AG08395 (cell line): ENCODE measurements around the gene AQR.
A peak's percentile ranks its signal among the peaks of the same experiment; 100 is the strongest.
"Not testable (repeated sequence)": the region's sequence is repeated elsewhere in the genome, so short reads cannot be mapped to it uniquely, and the experiment has no call there.

Experiments
- DNase-seq: peaks from one replicate; pipeline ENCODE4 v3.0.0; 2012; ENCODE audit warnings: mixed read lengths, low spot score

The AQR gene

DNA sequence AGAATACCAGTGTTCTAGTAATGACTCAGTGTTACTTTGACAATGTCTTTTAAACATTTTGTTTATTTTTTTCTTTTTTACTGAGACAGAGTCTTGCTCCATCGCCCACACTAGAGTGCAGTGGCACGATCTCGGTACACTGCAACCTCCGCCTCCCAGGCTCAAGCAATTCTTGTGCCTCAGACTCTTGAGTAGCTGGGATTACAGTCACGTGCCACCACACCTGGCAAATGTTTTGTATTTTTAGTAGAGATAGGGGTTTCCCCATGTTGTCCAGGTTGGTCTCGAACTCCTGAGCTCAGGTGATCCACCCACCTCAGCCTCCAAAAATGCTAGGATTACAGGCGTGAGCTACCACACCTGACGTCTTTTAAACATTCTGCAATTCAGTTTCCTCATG, 15.7 kb downstream of the AQR start:
- no peak for DNase-seq

DNA sequence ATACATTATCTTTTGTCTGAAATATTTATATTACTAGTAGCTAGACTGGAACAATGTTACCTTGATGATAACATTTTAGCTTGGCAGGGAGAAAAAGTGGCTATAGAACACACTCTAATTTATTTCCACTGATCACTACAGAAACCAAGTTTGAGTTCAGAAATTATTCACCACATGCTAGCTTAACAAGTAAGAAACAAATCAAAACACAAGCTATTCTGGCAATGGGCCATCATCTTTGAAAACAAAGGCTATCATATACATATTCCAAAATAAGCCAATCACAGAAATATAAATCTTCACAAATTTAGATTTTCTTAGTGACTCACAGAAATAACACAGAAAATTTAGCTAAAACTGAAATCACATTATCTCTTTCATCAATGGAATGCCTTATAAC, 17.1 kb downstream of the AQR start:
- DNase-seq: no peak

DNA sequence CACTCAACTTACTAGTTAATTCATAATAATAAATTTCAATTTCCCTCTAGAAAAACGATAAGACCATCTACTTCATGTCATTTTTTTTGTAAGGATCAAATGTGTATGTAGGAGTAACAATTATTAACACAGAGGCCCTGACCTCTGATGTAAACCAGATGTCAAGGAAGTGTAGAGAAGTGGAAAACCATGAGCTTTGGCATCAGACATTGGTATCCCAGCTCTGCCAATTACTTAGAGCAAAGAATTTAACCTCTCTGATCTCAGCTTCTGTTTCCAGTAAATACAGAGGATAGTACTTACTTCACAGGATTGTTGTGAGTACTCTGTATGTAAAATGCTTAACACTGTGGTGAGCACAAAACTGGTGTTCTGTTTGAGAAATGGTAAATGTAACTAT, 17.5 kb downstream of the AQR start:
- peak; percentile 60 for DNase-seq

DNA sequence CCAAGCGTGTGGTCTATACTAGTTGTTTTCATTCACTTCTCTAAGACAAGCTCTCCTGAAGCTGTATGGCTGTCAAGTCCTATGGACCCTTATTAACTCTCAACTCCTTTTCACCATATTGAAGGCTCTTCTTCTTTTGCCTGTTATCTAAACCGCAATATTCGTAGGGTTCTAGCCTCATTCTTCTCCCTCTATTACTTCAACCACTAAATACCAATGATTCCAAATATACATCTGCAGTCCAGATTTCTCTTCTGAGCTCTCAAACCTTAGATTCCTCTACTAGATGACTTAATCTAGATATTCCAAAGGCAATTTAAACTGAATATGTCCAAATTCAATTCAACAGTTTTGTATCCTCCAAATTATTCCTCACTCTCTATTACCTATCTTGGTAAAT, 24.6 kb downstream of the AQR start:
- DNase-seq: peak; percentile 33

DNA sequence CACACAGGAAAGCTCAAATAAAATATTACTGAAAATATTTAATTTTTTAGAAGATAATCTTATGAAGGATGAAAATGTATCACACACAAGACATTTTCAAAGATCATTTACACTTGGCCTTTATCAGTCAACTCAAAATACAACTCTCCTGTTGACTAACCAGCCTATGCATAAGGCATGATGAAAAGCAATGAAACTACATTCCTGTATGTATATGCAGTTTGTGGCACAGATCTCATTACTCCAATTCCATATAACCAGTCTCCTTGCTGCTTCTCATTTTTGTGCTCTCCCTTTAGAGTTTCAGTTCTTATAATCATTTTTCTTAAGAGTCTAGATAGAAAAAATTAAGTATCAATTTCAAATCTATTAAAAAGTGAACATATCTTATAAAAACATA, 25.8 kb downstream of the AQR start:
- DNase-seq: no peak

DNA sequence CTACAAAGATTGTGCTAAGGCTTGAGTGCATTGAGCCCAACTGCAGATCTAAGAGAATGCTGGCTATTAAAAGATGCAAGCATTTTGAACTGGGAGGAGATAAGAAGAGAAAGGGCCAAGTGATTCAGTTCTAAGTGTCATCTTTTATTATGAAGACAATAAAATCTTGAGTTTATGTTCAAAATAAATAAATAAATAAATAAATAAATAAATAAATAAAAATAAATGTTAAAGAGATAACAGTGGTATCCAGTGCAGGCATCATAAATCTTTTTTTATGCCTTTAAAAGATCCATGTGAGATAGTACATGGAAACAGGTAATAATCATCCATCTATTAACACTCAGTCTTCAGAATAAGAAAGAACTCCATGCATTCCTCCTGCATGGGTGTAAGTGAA, 26.3 kb downstream of the AQR start:
- not testable (repeated sequence) for DNase-seq

DNA sequence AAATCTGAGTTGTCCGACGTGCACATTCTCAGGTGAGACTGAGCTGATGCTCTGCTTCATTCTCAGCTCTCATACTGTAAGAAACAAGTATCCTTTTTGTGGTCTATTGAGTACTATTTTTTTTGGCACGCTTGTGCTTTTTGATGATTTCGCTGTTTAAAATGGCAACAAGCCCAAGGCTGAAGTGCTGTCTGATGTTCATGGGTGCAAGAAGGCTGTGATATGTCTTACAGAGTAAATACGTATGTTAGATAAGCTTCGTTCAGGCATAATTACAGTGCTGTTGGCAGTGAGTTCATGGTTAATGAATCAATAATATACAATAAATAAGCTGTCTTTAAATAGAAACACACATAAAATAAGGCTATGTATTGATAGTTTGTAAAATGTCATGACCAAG, 27.2 kb downstream of the AQR start:
- no peak for DNase-seq

- DNase-seq: no peak
Measured at GRCh38 chr15:34941831-34942230, 27.7 kb downstream of the AQR start.

GRCh38 chr15:34941185-34941698, 28.3 kb downstream of the AQR start:
- no peak for DNase-seq

DNA sequence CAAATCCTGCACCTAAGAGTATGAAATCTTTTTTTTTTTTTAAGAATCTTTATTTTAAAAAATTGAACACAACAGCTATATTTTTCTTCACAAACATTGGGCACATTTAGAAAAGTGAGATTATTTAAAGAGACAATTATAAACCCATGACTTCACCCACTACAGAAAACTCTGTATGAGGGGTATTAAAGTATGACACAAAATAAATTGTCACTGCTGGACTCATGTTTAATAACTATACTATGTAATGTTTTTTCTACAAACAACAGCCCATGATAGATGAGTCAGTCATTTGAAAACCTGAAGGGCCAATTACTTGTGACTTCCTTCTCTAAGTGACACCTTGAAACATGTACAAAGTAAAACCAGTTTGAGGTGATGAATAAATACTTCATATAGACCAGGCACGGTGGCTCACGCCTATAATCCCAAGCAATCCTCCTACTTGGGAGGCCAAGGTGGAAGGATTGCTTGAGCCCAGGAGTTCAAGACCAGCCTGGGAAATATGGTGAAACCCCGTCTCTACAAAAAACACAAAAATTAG, 36.0 kb downstream of the AQR start:
- no peak for DNase-seq

DNA sequence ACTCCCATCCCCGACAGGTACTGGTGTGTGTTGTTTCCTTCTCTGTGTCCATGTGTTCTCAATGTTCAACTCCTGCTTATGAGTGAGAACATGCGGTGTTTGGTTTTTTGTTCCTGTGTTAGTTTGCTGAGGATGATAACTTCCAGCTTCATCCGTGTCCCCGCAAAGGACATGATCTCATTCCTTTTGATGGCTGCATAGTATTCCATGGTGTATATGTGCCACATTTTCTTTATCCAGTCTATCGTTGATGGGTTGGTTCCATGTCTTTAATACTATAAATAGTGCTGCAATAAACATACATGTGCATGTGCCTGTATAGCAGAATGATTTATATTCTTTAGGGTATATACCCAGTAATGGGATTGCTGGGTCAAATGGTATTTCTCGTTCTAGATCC, 41.2 kb downstream of the AQR start:
- not testable (repeated sequence) for DNase-seq

DNA sequence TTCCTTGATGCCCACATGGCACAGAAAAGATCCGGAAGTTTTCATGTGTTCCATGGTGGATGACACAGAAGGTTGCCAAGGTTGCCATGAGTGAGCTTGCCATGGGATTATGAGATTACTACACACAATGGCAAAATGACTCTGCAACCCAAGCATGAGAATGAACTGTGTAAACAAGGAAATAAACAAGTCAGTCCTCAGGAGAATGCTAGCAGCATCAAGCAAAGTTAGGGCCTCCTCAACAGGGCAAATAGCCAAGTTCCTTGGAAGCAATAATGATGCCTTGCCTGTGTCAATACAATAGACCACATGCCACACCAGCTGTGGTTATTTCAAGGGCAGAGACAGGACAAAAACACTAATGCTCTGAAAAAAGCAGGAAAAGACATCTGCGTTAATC, 41.8 kb downstream of the AQR start:
- DNase-seq: no peak

- DNase-seq: no peak
Measured at GRCh38 chr15:34914317-34914716, 55.2 kb downstream of the AQR start.

DNA sequence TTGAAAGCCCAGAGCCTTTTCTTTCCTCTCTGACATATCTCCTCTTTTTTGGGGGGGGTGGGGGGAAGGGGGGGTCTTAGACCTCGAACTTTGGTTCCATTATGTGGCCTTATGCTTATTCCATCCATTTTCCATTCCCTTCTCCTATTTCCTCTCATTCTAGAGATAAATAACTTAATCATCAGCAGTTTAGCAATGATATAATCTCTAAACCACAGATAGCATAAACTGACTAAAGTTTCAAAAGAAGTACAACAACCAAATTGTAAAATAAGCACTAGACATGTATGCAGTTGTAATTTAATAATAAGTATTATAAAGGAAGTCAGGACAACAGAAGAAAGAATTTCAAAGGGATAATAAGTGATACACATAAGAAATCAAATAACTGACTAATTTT, 64.5 kb downstream of the AQR start:
- no peak for DNase-seq

DNA sequence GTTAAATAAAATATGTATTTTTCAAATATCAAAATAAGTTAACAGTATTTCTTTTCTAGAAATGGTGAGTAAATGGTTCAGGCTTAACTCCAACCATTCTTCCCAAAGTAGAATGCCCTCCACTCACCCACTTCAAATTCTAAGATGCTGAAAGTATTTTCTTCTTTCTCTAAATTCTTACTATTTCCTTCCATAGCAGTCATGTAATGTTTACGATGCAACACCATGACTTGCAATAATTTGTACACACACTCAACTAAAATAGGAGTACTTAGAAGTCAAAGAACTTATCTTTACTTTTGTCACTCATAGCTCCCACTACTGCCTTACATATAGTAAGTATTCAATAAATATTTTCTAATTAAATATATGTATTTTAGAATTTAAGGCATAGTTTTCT, 65.0 kb downstream of the AQR start:
- no peak for DNase-seq

GRCh38 chr15:34900748-34901147, 68.8 kb downstream of the AQR start:
- DNase-seq: no peak

DNA sequence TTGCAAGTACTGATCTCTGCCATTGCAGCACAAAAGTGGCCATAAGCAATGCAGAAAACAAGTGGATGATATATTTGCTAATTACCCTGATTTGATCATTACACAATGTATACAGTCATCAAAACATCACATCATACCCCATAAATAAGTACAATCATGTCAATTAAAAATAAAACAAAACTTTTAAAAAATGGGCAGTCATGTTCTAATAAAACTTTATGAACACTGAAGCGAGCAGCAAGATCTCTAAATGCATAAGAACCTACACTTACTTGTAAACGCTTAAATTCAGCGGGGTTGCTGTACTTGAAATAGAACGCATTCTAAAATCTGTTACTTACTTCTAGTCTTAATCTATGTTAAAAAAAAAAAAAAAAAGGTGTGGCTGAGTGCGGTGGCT, 73.4 kb downstream of the AQR start:
- no peak for DNase-seq

- DNase-seq: no peak
Measured at GRCh38 chr15:34893967-34894366, 75.6 kb downstream of the AQR start.

GRCh38 chr15:34892963-34893591, 76.5 kb downstream of the AQR start:
- no peak for DNase-seq

DNA sequence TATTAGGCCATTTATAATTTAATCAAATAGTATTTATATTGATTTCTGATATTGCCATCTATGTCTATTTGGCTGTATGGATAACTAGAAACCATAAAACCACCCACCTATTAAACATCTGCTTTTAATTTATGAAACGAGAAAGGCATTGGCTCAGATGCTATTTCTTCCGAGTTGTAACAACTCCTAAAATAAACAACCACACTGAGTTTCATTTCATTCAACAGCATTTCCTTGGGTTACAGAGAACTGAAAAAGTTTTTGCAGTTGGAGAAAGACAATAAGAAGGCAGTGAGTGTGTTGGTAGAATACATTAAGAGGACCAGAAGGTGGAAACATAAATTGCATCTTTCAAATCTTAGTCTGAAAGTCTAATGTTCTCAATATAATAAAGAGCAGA, 79.1 kb downstream of the AQR start:
- DNase-seq: peak; percentile 2

DNA sequence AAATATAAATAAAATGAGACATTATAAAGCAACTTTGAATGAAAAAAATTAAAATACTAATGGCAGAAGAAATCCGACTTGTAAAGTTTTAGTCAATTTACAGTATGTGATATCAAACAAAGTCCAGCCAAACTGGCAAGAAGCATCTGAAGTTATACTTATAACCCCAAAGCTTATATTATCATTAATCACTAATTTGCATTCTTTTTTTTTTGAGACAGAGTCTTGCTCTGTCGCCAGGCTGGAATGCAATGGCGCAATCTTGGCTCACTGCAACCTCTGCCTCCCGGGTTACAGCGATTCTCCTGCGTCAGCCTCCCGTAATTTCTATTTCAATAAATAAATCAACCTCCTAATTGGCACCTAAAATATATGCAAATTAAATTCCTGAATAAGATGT, 80.1 kb downstream of the AQR start:
- no peak for DNase-seq

DNA sequence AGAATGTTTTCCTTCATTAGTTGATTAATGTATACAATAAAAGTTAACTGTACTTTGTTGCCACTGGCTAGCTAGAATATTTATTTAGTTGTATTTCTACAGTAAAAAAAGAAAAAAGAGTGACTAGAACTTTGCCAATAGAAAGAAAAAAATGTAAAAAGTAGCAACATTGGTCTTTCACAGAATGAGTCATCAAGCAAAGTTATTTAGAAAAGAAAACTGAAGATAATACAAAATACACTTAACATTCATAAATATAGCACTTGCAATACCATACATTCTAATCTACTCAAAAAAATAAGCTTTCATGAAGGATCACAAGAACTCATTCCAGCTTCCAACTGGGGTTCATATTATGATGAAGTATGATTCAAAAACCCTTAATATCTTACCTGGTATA, 83.4 kb downstream of the AQR start:
- DNase-seq: peak; percentile 6

GRCh38 chr15:34883633-34884032, 85.9 kb downstream of the AQR start:
- no peak for DNase-seq

GRCh38 chr15:34883042-34883441, 86.5 kb downstream of the AQR start:
- DNase-seq: no peak
